Left lung (tissue), 10 donors: ENCODE measurements around the gene FECH. TPM values are rescaled to one million over a fixed set of nuclear protein-coding genes. Genes with fewer than 3 reads are reported as not detected.

Experiments
- ATAC-seq: fragments of 200-7000 bp; cut with Tn5 transposase; one replicate; pipeline ENCODE4 v1.9.1; 2020; ENCODE audit warnings: moderate library complexity
- DNase-seq, 4 donors: peaks; one replicate each; pipeline ENCODE4 v3.0.0-alpha.2; 2013 to 2020
- H3K27ac ChIP-seq, 2 donors: fragments of 200-600 bp; sonication (generic) in 1 of 2; one replicate each; pipeline versions ENCODE4 v1.5.0 to v1.8.0; 2020 to 2021
- H3K27me3 ChIP-seq, 2 donors: fragments of 200-600 bp; sonication (generic) in 1 of 2; one replicate each; pipeline versions ENCODE4 v1.5.0 to v1.8.0; 2020 to 2021
- H3K36me3 ChIP-seq, 2 donors: fragments of 200-600 bp; sonication (generic) in 1 of 2; one replicate each; pipeline versions ENCODE4 v1.5.0 to v1.8.0; 2020 to 2021
- H3K4me1 ChIP-seq, 2 donors: fragments of 200-600 bp; one replicate each; pipeline ENCODE4 v1.8.0; 2021
- H3K4me3 ChIP-seq, 2 donors: fragments of 200-600 bp; sonication (generic) in 1 of 2; one replicate each; pipeline versions ENCODE4 v1.5.0 to v1.8.0; 2020 to 2021; ENCODE audit warnings: mild to moderate bottlenecking in 1 of 2
- H3K9me3 ChIP-seq, 2 donors: fragments of 200-600 bp; sonication (generic) in 1 of 2; one replicate each; pipeline versions ENCODE4 v1.5.0 to v1.8.0; 2020 to 2021
- CTCF ChIP-seq, 2 donors: fragments of 200-600 bp; sonication (generic) in 1 of 2; IDR thresholded peaks; one replicate each; pipeline versions ENCODE4 v1.5.0 to v1.8.0; 2021; ENCODE audit warnings: antibody characterized with exemption in 2 of 2
- intact Hi-C, 2 donors: fragments of 100-400 bp; cut with DNase I; formaldehyde crosslinking; loops; one replicate each; pipeline versions ENCODE4 v1.11.2 to v1.14.2; 2022
- polyA plus RNA-seq, 6 donors: library from polyadenylated mRNA; unstranded; fragments of 120-200 nt; gene quantifications; one replicate each; pipeline ENCODE4 v1.2.1, GENCODE V29; 2013; ENCODE audit not compliant: insufficient read length in 6 of 6
- total RNA-seq, 2 donors: library from RNA; stranded (reverse); fragmentation: NEBNext Ultra II Directional; extraction: Animal tissue kit (Norgen Biotek cat#: 25700); gene quantifications; one replicate each; pipeline ENCODE4 v1.2.1, GENCODE V29; 2021
- donor health status: DM: no; HTN: yes; CAD: no.
- donor health status: DM: no; HTN: no; CAD: no.

FECH gene
- total and polyA plus RNA-seq, 8 donors = 18.7 to 33.3 (median 29.5) TPM

- DNase-seq = no peak
- H3K27me3 ChIP-seq = peaks cover 0 to 8% of the 10 kb centered on the region in 2 donors
- H3K4me1 ChIP-seq = no peaks in the 10 kb centered on the region
- ATAC-seq = no peak
- no peaks in the 10 kb centered on the region for H3K9me3 ChIP-seq
- H3K27ac ChIP-seq = no peak overlapping the region
- intact Hi-C loops = no loop called here
- no peak overlapping the region for H3K4me3 ChIP-seq
- no peak for TF ChIP-seq CTCF (IDR thresholded peaks at IDR 0.05)
- H3K36me3 ChIP-seq = no peaks in the 10 kb centered on the region
These were observed 70.4 kb downstream of the FECH start for GRCh38 chr18:57516056-57516455.

- no peak for TF ChIP-seq CTCF (IDR thresholded peaks at IDR 0.05)
- Histone ChIP-seq H3K4me3 (no peak overlapping the region), H3K27me3 (peaks cover 0 to 13% of the 10 kb centered on the region in 2 donors), H3K36me3 (no peaks in the 10 kb centered on the region), H3K27ac (no peak overlapping the region), H3K4me1 (no peaks in the 10 kb centered on the region), H3K9me3 (no peaks in the 10 kb centered on the region)
- DNase-seq (no peak), ATAC-seq (no peak)
- intact Hi-C loops = no loop called here
These were observed 81.3 kb downstream of the FECH start for GRCh38 chr18:57505231-57505630.

GRCh38 chr18:57502624-57503023 is 83.9 kb downstream of the FECH start:
- no peak for DNase-seq
- no peaks in the 10 kb centered on the region for H3K9me3 ChIP-seq
- no peak overlapping the region for H3K27ac ChIP-seq
- peaks cover 0 to 8% of the 10 kb centered on the region in 2 donors for H3K27me3 ChIP-seq
- H3K4me3 ChIP-seq = no peak overlapping the region
- TF ChIP-seq CTCF (IDR thresholded peaks at IDR 0.05) = no peak
- no peak for ATAC-seq
- H3K4me1 ChIP-seq = no peaks in the 10 kb centered on the region
- intact Hi-C loops = no loop called here
- no peaks in the 10 kb centered on the region for H3K36me3 ChIP-seq

GRCh38 chr18:57498682-57499256 is 87.7 kb downstream of the FECH start:
- no peak for TF ChIP-seq CTCF (IDR thresholded peaks at IDR 0.05)
- H3K27ac ChIP-seq = no peak overlapping the region
- no peak for ATAC-seq

More at GRCh38 chr18:57498682-57499256, 87.7 kb downstream of the FECH start:
- Histone ChIP-seq H3K9me3 (no peaks in the 10 kb centered on the region), H3K36me3 (no peaks in the 10 kb centered on the region), H3K27me3 (no peaks in the 10 kb centered on the region), H3K4me3 (no peak overlapping the region), H3K4me1 (no peaks in the 10 kb centered on the region)
- DNase-seq = no peak
- intact Hi-C loops = no loop called here

Other genes with a start within 250 kb of the FECH start
- gene ST8SIA3, start 234.1 kb downstream of the FECH start, total RNA-seq = not detected
- under 1 TPM; 0.08 to 0.37 (median 0.21) TPM for gene ST8SIA3, start 234.1 kb downstream of the FECH start, polyA plus RNA-seq
- under 1 TPM; 0.06 to 0.26 TPM for gene ONECUT2, start 151.3 kb downstream of the FECH start, total RNA-seq
- gene ONECUT2, start 151.3 kb downstream of the FECH start, polyA plus RNA-seq = under 1 TPM; 0.03 to 0.13 (median 0.05) TPM
- 100 to 1,000 TPM in 1 of 2 donors, 10 to 100 TPM in 1; 87.0 to 124 TPM for gene NARS1, start 35.1 kb upstream of the FECH start, total RNA-seq
- 100 to 1,000 TPM; 118 to 136 (median 132) TPM for gene NARS1, start 35.1 kb upstream of the FECH start, polyA plus RNA-seq
- gene ATP8B1, start 216.6 kb upstream of the FECH start, total RNA-seq = 10 to 100 TPM; 24.0 to 26.6 TPM
- gene ATP8B1, start 216.6 kb upstream of the FECH start, polyA plus RNA-seq = 10 to 100 TPM; 16.4 to 19.6 (median 18.3) TPM